GM12891 (cell line): ENCODE data around the gene CTNND2.

Experiments used
- DNase-seq: peaks from one replicate; pipeline ENCODE4 v3.0.0; 2011; ENCODE audit warnings: low spot score; ENCODE audit not compliant: insufficient read length
- FAIRE-seq: peaks from 2 replicates; lab custom pipeline; 2011; peaks lifted over from hg19 to GRCh38; lab: Jason Lieb, UNC
- PAX5 ChIP-seq: IDR thresholded peaks from 2 replicates; pipeline ENCODE4 v1.6.1; 2011; ENCODE audit warnings: low read length, moderate library complexity, mild to moderate bottlenecking; ENCODE audit not compliant: insufficient read depth, severe bottlenecking
- POLR2A ChIP-seq: IDR thresholded peaks from 2 replicates; pipeline ENCODE4 v1.6.1; 2011; ENCODE audit warnings: low read depth, low read length, control low read depth
- POLR2AphosphoS5 ChIP-seq: IDR thresholded peaks from 2 replicates; pipeline ENCODE4 v1.6.1; 2011; ENCODE audit warnings: low read depth, low read length, control low read depth
- POU2F2 ChIP-seq: IDR thresholded peaks from 2 replicates; pipeline ENCODE4 v1.6.1; 2011; ENCODE audit warnings: low read depth, mild to moderate bottlenecking, control low read depth, low read length, moderate library complexity
- SPI1 ChIP-seq: IDR thresholded peaks from 2 replicates; pipeline ENCODE4 v1.6.1; 2011; ENCODE audit warnings: low read depth, low read length, control low read depth
- TAF1 ChIP-seq: IDR thresholded peaks from 2 replicates; pipeline ENCODE4 v1.6.1; 2011; ENCODE audit warnings: low read depth, low read length, control low read depth

CTNND2 gene

DNA sequence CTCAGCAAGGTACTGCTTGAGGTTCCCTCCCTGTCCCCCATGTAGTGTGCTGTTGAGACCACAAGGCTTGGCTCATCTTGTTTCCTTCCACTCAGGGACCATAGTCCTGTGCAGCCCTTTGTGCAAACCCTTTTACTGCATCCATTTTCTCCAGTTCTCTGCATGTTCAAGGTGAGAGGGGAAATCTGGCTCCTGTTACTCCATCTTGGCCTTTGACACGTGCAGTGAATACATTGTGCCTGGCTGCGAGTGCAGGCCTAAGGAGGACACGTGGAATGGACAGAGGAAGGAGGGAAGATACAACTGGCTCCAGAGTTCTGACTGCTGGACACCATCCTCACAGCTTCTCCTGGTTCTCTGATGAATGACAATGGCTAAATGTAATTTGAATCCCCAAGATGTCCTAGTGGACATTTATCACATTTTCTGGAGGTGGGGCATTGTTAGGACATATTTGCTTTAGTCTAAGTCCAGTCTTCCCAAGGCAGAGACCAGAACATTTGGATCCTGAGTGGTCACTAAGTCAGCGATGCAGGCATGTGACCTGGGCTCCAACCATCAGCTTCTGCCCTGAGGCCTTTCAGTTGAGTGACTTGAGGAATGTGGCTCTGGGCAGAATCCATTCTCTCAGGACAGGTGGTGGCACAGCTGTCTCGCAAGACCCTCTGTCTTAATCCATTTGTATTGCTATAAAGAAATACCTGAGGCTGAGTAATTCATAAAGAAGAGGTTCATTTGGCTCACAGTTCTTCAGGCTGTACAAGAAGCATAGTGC is 954.2 kb downstream of the CTNND2 start:
- FAIRE-seq: no peak
- DNase-seq: no peak
- TF ChIP-seq POU2F2 (no peak), POLR2A (no peak)

DNA sequence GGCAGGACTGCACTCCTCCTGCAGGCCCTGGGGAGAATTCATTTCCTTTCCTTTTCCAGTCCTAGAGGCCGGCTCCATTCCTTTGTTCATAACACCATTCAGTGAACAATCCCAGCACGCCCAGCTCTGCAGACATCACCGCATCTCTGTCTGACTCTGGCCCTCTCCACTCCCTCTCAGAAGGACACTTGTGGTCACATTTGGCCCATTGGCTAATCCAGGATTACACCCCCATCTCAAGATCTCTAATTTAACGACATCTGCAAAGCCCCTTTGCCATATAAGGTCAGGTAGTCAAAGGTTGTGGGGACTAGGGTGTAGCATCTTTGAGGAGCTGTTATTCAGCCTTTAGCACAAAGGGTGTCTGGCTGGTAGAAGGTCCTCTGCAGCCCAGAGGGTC is 958.2 kb downstream of the CTNND2 start:
- no peak for DNase-seq
- TF ChIP-seq SPI1 (no peak), PAX5 (no peak), POLR2AphosphoS5 (no peak), POU2F2 (no peak), POLR2A (no peak), TAF1 (no peak)
- FAIRE-seq: no peak

DNA sequence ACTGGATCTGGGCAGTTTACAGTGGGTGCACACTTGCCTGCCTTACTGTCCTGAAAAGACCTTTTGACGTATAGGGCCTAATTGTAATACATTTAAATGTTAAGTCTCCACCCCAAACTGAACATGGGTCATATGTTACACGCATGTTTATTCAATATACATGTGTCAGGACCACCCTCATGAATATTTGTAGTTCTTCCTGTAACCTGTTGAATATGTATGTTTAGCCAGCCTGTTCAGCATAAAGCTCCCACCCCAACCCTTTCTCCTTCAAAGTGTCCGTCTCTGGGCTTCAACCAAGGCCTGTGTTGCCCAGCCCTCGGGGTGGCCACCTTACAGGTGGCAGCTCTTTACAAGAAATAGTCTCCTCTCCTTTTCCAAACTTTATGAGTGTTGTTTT is 962.3 kb downstream of the CTNND2 start:
- TF ChIP-seq TAF1: no peak
- TF ChIP-seq POLR2A: no peak
- no peak for TF ChIP-seq SPI1
- TF ChIP-seq POLR2AphosphoS5: no peak
- TF ChIP-seq POU2F2: no peak
- no peak for TF ChIP-seq PAX5
- no peak for DNase-seq
- FAIRE-seq: no peak

DNA sequence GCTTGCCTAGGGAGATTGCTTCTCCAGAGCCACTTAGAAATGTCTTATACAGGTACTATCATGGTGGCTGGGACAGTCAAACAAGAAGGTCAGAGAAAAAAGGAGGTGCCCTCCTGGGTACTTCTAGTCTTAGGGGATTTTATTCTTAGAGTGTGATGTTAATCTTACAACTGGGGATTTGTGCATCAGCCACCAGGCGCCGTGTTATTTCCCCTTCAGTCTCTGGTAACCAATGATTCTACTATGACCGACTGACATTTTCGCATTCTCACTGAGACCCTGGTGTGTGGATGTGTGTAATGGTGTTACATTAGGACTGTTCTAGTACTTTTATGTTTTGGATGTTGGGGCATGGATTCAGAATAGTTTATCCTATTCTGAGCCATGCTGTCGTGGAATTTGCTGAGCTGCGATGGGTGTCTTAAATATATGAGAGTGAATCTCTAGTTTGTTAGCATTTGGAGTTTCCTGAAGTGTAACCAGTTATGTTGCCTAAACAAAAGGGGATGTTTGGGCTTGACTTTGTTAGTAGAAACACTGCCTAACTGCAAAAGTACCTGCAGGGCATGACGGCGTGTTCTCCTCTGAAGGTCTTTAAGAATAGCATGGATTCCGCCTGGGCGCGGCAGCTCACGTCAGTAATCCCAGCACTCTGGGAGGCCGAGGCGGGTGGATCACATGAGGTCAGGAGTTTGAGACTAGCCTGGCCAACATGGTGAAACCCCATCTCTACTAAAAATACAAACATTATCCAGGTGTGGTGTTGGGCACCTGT is 968.0 kb downstream of the CTNND2 start:
- FAIRE-seq (no peak), DNase-seq (no peak)
- TF ChIP-seq TAF1 (no peak), PAX5 (no peak), SPI1 (no peak), POLR2AphosphoS5 (no peak), POU2F2 (no peak), POLR2A (no peak)

DNA sequence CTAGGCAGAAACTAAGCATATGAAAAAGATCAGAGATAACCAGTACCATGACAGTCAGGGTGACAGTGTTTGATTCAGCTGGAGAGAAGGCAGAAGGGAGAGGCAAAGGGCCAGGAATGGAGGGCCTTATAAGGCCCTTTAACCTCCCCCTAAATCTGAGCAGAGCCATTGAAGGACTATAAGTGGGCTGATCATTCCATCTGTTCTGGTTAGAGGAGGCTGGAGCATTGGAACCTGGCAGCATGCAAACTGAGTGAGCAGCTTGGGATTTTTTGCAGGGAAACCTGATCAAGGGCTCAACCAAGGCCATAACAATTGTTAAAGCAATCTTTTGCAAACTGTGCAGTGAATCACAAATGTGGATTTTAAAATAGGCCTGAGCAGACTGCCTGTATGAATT is 968.7 kb downstream of the CTNND2 start:
- no peak for DNase-seq
- no peak for TF ChIP-seq PAX5
- no peak for TF ChIP-seq POU2F2
- TF ChIP-seq POLR2AphosphoS5: no peak
- TF ChIP-seq TAF1: no peak
- TF ChIP-seq POLR2A: no peak
- TF ChIP-seq SPI1: no peak
- no peak for FAIRE-seq

DNA sequence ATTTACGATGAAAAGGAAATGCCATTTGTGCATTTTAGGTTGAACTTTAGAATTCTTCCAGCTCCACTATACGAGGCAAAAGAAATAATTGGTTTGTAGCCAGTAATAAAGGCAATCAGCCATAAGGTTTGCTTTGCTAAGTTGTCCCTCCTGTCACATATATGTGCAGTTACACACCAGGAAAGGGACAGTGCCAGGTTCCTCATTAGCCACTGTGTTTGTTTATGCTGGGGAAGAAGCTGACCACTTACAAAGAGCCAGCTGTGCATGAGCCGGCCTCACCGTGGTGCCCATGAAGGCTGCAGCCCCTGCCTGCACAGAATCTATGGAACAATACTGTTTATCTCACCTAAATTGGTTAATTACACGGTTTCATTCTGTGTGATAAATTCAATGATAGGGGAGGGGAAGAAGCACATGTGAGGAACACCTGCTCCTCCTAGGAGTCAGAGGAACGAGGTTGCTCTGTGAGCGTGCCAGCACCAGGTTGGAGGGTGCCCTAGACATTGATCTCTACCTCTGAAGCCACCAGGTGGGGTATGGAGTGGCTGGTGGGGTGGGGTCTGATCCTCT is 969.4 kb downstream of the CTNND2 start:
- TF ChIP-seq POU2F2: no peak
- TF ChIP-seq TAF1: no peak
- no peak for TF ChIP-seq SPI1
- no peak for TF ChIP-seq POLR2A
- TF ChIP-seq PAX5: no peak
- TF ChIP-seq POLR2AphosphoS5: no peak
- DNase-seq (no peak), FAIRE-seq (no peak)

DNA sequence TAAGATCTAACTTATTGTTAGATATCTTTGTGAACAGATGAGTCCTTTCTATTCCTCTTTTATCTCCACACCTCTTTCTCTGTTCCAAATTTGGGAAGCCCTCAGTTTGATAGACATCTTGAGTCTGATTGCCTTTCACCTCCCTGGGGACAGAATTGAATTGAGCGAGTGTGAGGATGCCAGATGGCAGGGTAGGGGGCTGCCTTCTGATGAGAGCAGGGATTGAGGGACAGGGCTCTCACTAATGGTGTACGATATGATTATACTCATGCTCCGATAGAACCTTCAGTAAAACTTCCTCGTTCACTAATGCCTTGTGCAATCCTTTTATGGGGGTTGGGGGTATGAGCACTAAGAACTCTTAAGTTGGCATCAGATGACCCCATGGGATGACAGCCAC is 971.1 kb downstream of the CTNND2 start:
- FAIRE-seq (no peak), DNase-seq (no peak)
- TF ChIP-seq SPI1 (no peak), PAX5 (no peak), POU2F2 (no peak), POLR2AphosphoS5 (no peak)

DNA sequence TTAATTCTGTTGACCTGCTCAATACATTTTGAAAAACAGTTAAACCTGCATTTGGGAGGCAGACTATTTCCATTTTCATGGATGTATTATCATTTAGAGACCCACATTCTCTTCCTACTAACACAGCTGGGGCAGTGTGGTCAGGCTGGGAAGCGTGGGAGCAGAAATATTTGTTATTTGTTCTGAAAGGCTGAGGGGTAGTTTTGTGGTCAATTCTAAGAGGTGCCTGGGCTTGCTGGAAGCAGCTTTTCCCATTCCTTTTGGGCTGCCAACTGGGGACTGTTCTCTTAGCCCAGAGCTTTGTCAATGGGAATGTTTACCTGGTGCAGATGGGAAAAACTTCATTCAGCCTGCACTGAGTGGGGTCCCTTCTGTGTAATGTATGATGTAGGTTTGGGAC is 971.8 kb downstream of the CTNND2 start:
- DNase-seq: no peak
- FAIRE-seq: no peak
- TF ChIP-seq POU2F2 (no peak), SPI1 (no peak), PAX5 (no peak), TAF1 (no peak), POLR2AphosphoS5 (no peak), POLR2A (no peak)

DNA sequence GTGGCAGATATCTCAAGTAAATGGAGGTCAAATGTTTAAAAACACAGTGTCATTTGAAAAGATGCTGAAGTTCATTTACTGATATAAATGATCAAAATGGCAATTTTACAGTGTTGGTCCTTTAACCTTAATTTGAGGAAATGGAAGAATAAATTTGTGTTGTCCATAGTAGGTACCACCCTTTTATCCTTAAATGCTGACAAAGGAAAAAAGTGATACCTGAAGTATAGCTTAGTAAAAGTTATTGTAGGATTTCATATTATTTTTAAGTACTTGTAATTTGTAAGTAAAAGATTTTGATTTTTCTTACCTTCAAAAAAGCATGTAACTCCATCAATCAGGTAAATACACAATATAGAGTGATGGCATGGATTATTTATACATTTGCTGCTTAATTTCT is 976.6 kb downstream of the CTNND2 start:
- no peak for FAIRE-seq
- TF ChIP-seq TAF1 (no peak), PAX5 (no peak), POLR2A (no peak), SPI1 (no peak), POU2F2 (no peak), POLR2AphosphoS5 (no peak)

More for the DNA sequence above, 976.6 kb downstream of the CTNND2 start:
- DNase-seq: no peak
